ENCODE data around the gene SNRNP70. TPM values are rescaled to one million over a fixed set of nuclear protein-coding genes. Genes with fewer than 3 reads are reported as not detected.
A peak's percentile ranks its signal among the peaks of the same experiment; 100 is the strongest.

The SNRNP70 gene
- total RNA-seq, 1 donor from 2014 or later = 296 TPM

DNA sequence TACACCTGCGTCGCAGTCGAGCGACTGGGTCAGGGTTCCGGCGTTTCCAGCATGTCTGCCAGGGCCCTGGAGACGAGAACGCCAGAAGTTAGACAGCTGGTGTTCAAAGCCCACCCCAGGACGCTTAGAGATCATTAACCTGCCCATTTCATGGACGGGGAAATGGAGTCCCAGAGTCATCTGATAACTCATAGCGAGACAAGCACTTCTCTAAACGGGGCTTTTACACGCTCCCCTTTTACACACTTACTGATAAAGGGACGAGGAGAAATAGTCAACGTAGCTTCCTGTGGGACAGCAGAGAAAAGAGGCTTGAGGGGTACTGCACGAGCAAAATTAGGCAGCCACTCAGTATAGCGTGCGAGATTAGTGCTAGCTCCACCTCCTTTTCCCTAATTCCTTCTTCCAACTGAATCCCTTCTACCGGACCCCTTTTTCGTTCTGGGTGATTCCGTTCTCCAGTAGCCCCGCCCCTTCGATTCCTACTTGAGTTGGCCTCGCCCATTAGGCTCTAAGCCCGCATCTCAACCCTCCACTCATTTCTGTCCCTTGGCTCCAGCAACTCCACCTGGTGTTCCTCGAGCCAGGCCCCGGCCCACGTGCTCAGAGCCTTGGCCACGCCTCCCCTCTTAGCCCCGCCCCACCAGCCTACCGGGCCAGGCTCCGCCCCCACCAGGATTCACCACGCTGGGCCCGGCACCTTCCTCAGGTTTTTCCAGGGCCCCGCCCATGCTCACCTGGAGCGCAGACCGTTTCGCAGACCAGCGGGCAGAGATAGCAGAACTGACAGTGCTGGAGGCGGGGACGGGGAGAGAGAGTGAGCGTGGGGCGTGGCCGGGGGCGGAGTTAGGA lies 66.2 kb downstream of the SNRNP70 start:
- DNase-seq (ENCODE audit: extremely low spot score, unreplicated experiment) = peak; percentile 86
- H3K27ac Mint-ChIP-seq = peak overlapping the region; percentile 83

GRCh38 chr19:49152119-49152550 lies 66.9 kb downstream of the SNRNP70 start:
- no peak overlapping the region for H3K27ac Mint-ChIP-seq
- H3K27me3 Mint-ChIP-seq = peaks cover 3% of the 10 kb centered on the region
- peaks cover 18% of the 10 kb centered on the region for H3K4me1 Mint-ChIP-seq (ENCODE audit: unreplicated experiment)
- TF ChIP-seq, protein P1, sequence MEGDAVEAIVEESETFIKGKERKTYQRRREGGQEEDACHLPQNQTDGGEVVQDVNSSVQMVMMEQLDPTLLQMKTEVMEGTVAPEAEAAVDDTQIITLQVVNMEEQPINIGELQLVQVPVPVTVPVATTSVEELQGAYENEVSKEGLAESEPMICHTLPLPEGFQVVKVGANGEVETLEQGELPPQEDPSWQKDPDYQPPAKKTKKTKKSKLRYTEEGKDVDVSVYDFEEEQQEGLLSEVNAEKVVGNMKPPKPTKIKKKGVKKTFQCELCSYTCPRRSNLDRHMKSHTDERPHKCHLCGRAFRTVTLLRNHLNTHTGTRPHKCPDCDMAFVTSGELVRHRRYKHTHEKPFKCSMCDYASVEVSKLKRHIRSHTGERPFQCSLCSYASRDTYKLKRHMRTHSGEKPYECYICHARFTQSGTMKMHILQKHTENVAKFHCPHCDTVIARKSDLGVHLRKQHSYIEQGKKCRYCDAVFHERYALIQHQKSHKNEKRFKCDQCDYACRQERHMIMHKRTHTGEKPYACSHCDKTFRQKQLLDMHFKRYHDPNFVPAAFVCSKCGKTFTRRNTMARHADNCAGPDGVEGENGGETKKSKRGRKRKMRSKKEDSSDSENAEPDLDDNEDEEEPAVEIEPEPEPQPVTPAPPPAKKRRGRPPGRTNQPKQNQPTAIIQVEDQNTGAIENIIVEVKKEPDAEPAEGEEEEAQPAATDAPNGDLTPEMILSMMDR (conservative IDR thresholded peaks at IDR 0.05) = no peak
- H3K4me3 Mint-ChIP-seq = peak overlapping the region; percentile 87
- H3K9me3 Mint-ChIP-seq = peaks cover 10% of the 10 kb centered on the region
- DNase-seq (ENCODE audit: extremely low spot score, unreplicated experiment) = no peak
- H3K36me3 Mint-ChIP-seq = no peaks in the 10 kb centered on the region

More for the DNA sequence above, 66.2 kb downstream of the SNRNP70 start:
- H3K4me1 Mint-ChIP-seq (ENCODE audit: unreplicated experiment) = peaks cover 18% of the 10 kb centered on the region
- H3K27me3 Mint-ChIP-seq = peaks cover 3% of the 10 kb centered on the region
- H3K36me3 Mint-ChIP-seq = no peaks in the 10 kb centered on the region
- TF ChIP-seq, protein P1 (conservative IDR thresholded peaks at IDR 0.05) = no peak
- peak overlapping the region; percentile 95 for H3K4me3 Mint-ChIP-seq
- H3K9me3 Mint-ChIP-seq = peaks cover 10% of the 10 kb centered on the region

GRCh38 chr19:49153167-49153809 lies 68.0 kb downstream of the SNRNP70 start:
- Mint-ChIP-seq H3K36me3 (no peaks in the 10 kb centered on the region), H3K4me1 (ENCODE audit: unreplicated experiment) (peaks cover 19% of the 10 kb centered on the region), H3K9me3 (peaks cover 10% of the 10 kb centered on the region), H3K4me3 (peak overlapping the region; percentile 55), H3K27ac (peak overlapping the region; percentile 67), H3K27me3 (peaks cover 4% of the 10 kb centered on the region)
- TF ChIP-seq, protein P1 (conservative IDR thresholded peaks at IDR 0.05) = no peak
- DNase-seq (ENCODE audit: extremely low spot score, unreplicated experiment) = no peak

GRCh38 chr19:49154279-49154678 lies 69.0 kb downstream of the SNRNP70 start:
- peaks cover 5% of the 10 kb centered on the region for H3K27me3 Mint-ChIP-seq
- no peak for DNase-seq (ENCODE audit: extremely low spot score, unreplicated experiment)
- TF ChIP-seq, protein P1 (conservative IDR thresholded peaks at IDR 0.05) = no peak

GRCh38 chr19:49155005-49155819 lies 70.0 kb downstream of the SNRNP70 start, which contains the start of gene HRC:
TSS of gene HRC (minus strand) at chr19:49155396. CDS start at chr19:49155237, 159 bp downstream.
- Mint-ChIP-seq H3K27me3 (peaks cover 5% of the 10 kb centered on the region), H3K27ac (peak within 1 kb of the TSS; percentile 80), H3K36me3 (no peaks in the 10 kb centered on the region), H3K4me1 (ENCODE audit: unreplicated experiment) (peaks cover 22% of the 10 kb centered on the region), H3K4me3 (peak within 1 kb of the TSS; percentile 82), H3K9me3 (peaks cover 10% of the 10 kb centered on the region)
- TF ChIP-seq, protein P1 (conservative IDR thresholded peaks at IDR 0.05) = no peak
- DNase-seq (ENCODE audit: extremely low spot score, unreplicated experiment) = no peak

More at GRCh38 chr19:49154279-49154678, 69.0 kb downstream of the SNRNP70 start:
- Mint-ChIP-seq H3K4me1 (ENCODE audit: unreplicated experiment) (peaks cover 22% of the 10 kb centered on the region), H3K36me3 (no peaks in the 10 kb centered on the region), H3K9me3 (peaks cover 10% of the 10 kb centered on the region), H3K4me3 (peak overlapping the region; percentile 5), H3K27ac (no peak overlapping the region)
